GM19468 (cell line): ENCODE data around the gene FBXO48.

ENCODE experiments used
- ATAC-seq: cut with Tn5 transposase; IDR thresholded peaks from one replicate; pipeline ENCODE4 v1.9.1; 2021; ENCODE audit warnings: mild to moderate bottlenecking, moderate library complexity, moderate number of reproducible peaks; ENCODE audit not compliant: unreplicated experiment; ENCODE audit errors: extremely low read depth

Gene FBXO48

GRCh38 chr2:68467077-68467960 is at the start of gene FBXO48, which contains the start of gene APLF:
Gene FBXO48 (minus strand): TSS chr2:68467294. CDS start chr2:68465145, 2,149 bp downstream.
Gene APLF (plus strand): TSS chr2:68467585. CDS start chr2:68467732, 147 bp downstream.
- peak; percentile 93 for ATAC-seq

- no peak for ATAC-seq
Measured at GRCh38 chr2:68516051-68516955, 49.2 kb upstream of the FBXO48 start.

- no peak for ATAC-seq
Measured at GRCh38 chr2:68514316-68514929, 47.3 kb upstream of the FBXO48 start.

GRCh38 chr2:68512966-68513365 is 45.9 kb upstream of the FBXO48 start:
- ATAC-seq: no peak

GRCh38 chr2:68512326-68512725 is 45.2 kb upstream of the FBXO48 start:
- no peak for ATAC-seq

- no peak for ATAC-seq
Measured at GRCh38 chr2:68506170-68506569, 39.1 kb upstream of the FBXO48 start.

GRCh38 chr2:68505603-68506159 is 38.6 kb upstream of the FBXO48 start:
- no peak for ATAC-seq

GRCh38 chr2:68501768-68502167 is 34.7 kb upstream of the FBXO48 start:
- ATAC-seq: no peak

- ATAC-seq: no peak
Measured at GRCh38 chr2:68500649-68501048, 33.6 kb upstream of the FBXO48 start.

- ATAC-seq: no peak
Measured at GRCh38 chr2:68499133-68499532, 32.0 kb upstream of the FBXO48 start.

GRCh38 chr2:68491582-68491981 is 24.5 kb upstream of the FBXO48 start:
- ATAC-seq: no peak

GRCh38 chr2:68489282-68489681 is 22.2 kb upstream of the FBXO48 start:
- ATAC-seq: no peak

GRCh38 chr2:68488605-68489004 is 21.5 kb upstream of the FBXO48 start:
- peak; percentile 39 for ATAC-seq

- no peak for ATAC-seq
Measured at GRCh38 chr2:68487773-68488355, 20.8 kb upstream of the FBXO48 start.

GRCh38 chr2:68483011-68483410 is 15.9 kb upstream of the FBXO48 start:
- no peak for ATAC-seq

GRCh38 chr2:68482296-68482820 is 15.3 kb upstream of the FBXO48 start:
- no peak for ATAC-seq

- ATAC-seq: no peak
Measured at GRCh38 chr2:68478688-68479087, 11.6 kb upstream of the FBXO48 start.

GRCh38 chr2:68476454-68476853 is 9.4 kb upstream of the FBXO48 start:
- ATAC-seq: no peak

- ATAC-seq: no peak
Measured at GRCh38 chr2:68475576-68475975, 8.5 kb upstream of the FBXO48 start.

- ATAC-seq: no peak
Measured at GRCh38 chr2:68475110-68475509, 8.0 kb upstream of the FBXO48 start.
